Spleen (tissue), 7 donors: ENCODE measurements around the gene RPL4.

Experiments used
- POLR2A ChIP-seq, 3 donors: fragments of 450-650 bp; IDR thresholded peaks; one replicate each; pipeline ENCODE4 v1.5.1; 2017; ENCODE audit warnings: antibody characterized with exemption in 3 of 3, mild to moderate bottlenecking in 1 of 3
- POLR2AphosphoS5 ChIP-seq, 3 donors: sonication (generic); formaldehyde crosslinking; IDR thresholded peaks; one replicate each; pipeline ENCODE4 v1.5.1; 2017; ENCODE audit warnings: antibody characterized with exemption in 3 of 3
- TF ChIP-seq, protein P1 (sequence below), 11 experiments: fragments of 200-600 bp in 7 of 11; fragments of 450-650 bp in 4 of 11; sonication (generic) in 4 of 11; IDR thresholded peaks in 8 of 11; conservative IDR thresholded peaks in 3 of 11; 1 replicate in 7 of 11; 2 replicates in 4 of 11; pipeline versions ENCODE4 v1.4.0 to v1.8.0; 2016 to 2021; ENCODE audit warnings: antibody characterized with exemption in 11 of 11, inconsistent platforms in 4 of 11, mild to moderate bottlenecking in 1 of 11
- donor health status: DM: no; HTN: no; CAD: no; lungs with moderate emphysema.
- donor health status: DM: no; HTN: no; CAD: no.
- donor health status: DM: no; HTN: no; CAD: no.

DNA sequence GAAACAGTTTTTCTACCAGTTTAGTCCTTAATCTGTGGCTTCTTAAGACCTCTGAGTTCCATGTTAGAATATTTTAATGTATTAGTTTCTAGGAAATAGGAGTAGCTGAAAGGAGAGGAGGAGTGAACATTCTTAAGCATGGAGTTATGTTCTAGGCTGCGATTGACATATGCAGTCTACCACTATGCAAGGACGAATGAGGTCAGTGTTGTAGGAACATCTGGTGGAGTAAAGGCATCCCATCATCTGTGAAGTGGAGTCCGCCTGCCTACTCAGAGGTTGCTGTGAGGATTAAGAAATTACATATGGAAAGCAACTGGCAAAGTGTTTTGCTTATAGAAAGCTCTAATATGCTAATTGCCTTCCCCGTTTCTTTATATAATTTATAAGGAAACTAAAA is 52.2 kb downstream of the RPL4 start:
- TF ChIP-seq POLR2AphosphoS5 (IDR thresholded peaks at IDR 0.05) (no peak), POLR2A (IDR thresholded peaks at IDR 0.05) (no peak)
- TF ChIP-seq, protein P1, sequence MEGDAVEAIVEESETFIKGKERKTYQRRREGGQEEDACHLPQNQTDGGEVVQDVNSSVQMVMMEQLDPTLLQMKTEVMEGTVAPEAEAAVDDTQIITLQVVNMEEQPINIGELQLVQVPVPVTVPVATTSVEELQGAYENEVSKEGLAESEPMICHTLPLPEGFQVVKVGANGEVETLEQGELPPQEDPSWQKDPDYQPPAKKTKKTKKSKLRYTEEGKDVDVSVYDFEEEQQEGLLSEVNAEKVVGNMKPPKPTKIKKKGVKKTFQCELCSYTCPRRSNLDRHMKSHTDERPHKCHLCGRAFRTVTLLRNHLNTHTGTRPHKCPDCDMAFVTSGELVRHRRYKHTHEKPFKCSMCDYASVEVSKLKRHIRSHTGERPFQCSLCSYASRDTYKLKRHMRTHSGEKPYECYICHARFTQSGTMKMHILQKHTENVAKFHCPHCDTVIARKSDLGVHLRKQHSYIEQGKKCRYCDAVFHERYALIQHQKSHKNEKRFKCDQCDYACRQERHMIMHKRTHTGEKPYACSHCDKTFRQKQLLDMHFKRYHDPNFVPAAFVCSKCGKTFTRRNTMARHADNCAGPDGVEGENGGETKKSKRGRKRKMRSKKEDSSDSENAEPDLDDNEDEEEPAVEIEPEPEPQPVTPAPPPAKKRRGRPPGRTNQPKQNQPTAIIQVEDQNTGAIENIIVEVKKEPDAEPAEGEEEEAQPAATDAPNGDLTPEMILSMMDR (IDR thresholded peaks at IDR 0.05 in 8 of 11, conservative IDR thresholded peaks at IDR 0.05 in 3 of 11), result no peak
